Tibial artery (tissue), 4 donors: ENCODE results near the gene PLD5.

Source experiments
- DNase-seq, 2 donors: peaks; one replicate each; pipeline ENCODE4 v3.0.0-alpha.2; 2019
- H3K27ac ChIP-seq, 2 donors: fragments of 200-600 bp; sonication (generic) in 1 of 2; 1 replicate in 1 of 2; 2 replicates in 1 of 2; pipeline ENCODE4 v1.5.1; 2018 to 2019; ENCODE audit warnings: mild to moderate bottlenecking in 1 of 2
- H3K27me3 ChIP-seq, 2 donors: fragments of 200-600 bp; sonication (generic) in 1 of 2; one replicate each; pipeline versions ENCODE4 v1.5.1 to v1.6.0; 2016 to 2019
- H3K36me3 ChIP-seq, 3 donors: fragments of 200-600 bp; sonication (generic) in 2 of 3; one replicate each; pipeline ENCODE4 v1.5.1; 2016 to 2019; ENCODE audit warnings: mild to moderate bottlenecking in 2 of 3
- H3K4me1 ChIP-seq, 4 donors: fragments of 200-600 bp; sonication (generic) in 2 of 4; 1 replicate in 3 of 4; 2 replicates in 1 of 4; pipeline ENCODE4 v1.5.1; 2016 to 2019
- H3K4me3 ChIP-seq, 2 donors: fragments of 200-600 bp; sonication (generic) in 1 of 2; 1 replicate in 1 of 2; 2 replicates in 1 of 2; pipeline ENCODE4 v1.5.1; 2018 to 2019; ENCODE audit warnings: mild to moderate bottlenecking in 2 of 2
- H3K9me3 ChIP-seq, 3 donors: fragments of 200-600 bp; sonication (generic) in 1 of 3; one replicate each; pipeline ENCODE4 v1.5.1; 2016 to 2019
- CTCF ChIP-seq, 2 experiments: fragments of 200-600 bp in 1 of 2; fragments of 450-650 bp in 1 of 2; IDR thresholded peaks; one replicate each; pipeline ENCODE4 v1.5.1; 2017 to 2019; ENCODE audit warnings: antibody characterized with exemption in 2 of 2, mild to moderate bottlenecking in 1 of 2, moderate library complexity in 1 of 2
- intact Hi-C: fragments of 100-400 bp; cut with DNase I; formaldehyde crosslinking; loops from one replicate; pipeline ENCODE4 v1.15.0; 2023; ENCODE audit warnings: low total_unique reads

Gene PLD5

GRCh38 chr1:242240691-242241090, 283.8 kb downstream of the PLD5 start:
- H3K4me1 ChIP-seq = no peaks in the 10 kb centered on the region
- H3K9me3 ChIP-seq = no peaks in the 10 kb centered on the region
- H3K27ac ChIP-seq = no peak overlapping the region
- H3K4me3 ChIP-seq = no peak overlapping the region
- DNase-seq = no peak
- intact Hi-C loops = no loop called here
- no peaks in the 10 kb centered on the region for H3K36me3 ChIP-seq
- H3K27me3 ChIP-seq = no peaks in the 10 kb centered on the region
- TF ChIP-seq CTCF (IDR thresholded peaks at IDR 0.05) = no peak

- H3K4me3 ChIP-seq = no peak overlapping the region
- no peaks in the 10 kb centered on the region for H3K4me1 ChIP-seq
- no peaks in the 10 kb centered on the region for H3K9me3 ChIP-seq
- H3K27me3 ChIP-seq = no peaks in the 10 kb centered on the region
- DNase-seq = no peak
- no peak overlapping the region for H3K27ac ChIP-seq
- no peak for TF ChIP-seq CTCF (IDR thresholded peaks at IDR 0.05)
- H3K36me3 ChIP-seq = no peaks in the 10 kb centered on the region
- intact Hi-C loops = no loop called here
These were observed 284.4 kb downstream of the PLD5 start for GRCh38 chr1:242240077-242240476.

- H3K27ac ChIP-seq = no peak overlapping the region
- TF ChIP-seq CTCF (IDR thresholded peaks at IDR 0.05) = no peak
- no peaks in the 10 kb centered on the region for H3K4me1 ChIP-seq
- intact Hi-C loops = no loop called here
- H3K9me3 ChIP-seq = no peaks in the 10 kb centered on the region
- DNase-seq = no peak
- no peak overlapping the region for H3K4me3 ChIP-seq
- no peaks in the 10 kb centered on the region for H3K36me3 ChIP-seq
- H3K27me3 ChIP-seq = no peaks in the 10 kb centered on the region
These were observed 285.1 kb downstream of the PLD5 start for GRCh38 chr1:242239398-242239797.

- TF ChIP-seq CTCF (IDR thresholded peaks at IDR 0.05) = no peak
- no peak for DNase-seq
- no peak overlapping the region for H3K27ac ChIP-seq
- intact Hi-C loops = no loop called here
- no peaks in the 10 kb centered on the region for H3K9me3 ChIP-seq
- no peak overlapping the region for H3K4me3 ChIP-seq
- no peaks in the 10 kb centered on the region for H3K4me1 ChIP-seq
- H3K36me3 ChIP-seq = no peaks in the 10 kb centered on the region
- H3K27me3 ChIP-seq = no peaks in the 10 kb centered on the region
These were observed 287.4 kb downstream of the PLD5 start for GRCh38 chr1:242237051-242237450.

GRCh38 chr1:242228991-242229390, 295.5 kb downstream of the PLD5 start:
- intact Hi-C loops = no loop called here
- Histone ChIP-seq H3K4me3 (no peak overlapping the region), H3K27me3 (no peaks in the 10 kb centered on the region), H3K36me3 (no peaks in the 10 kb centered on the region), H3K27ac (no peak overlapping the region), H3K4me1 (no peaks in the 10 kb centered on the region), H3K9me3 (no peaks in the 10 kb centered on the region)
- no peak for TF ChIP-seq CTCF (IDR thresholded peaks at IDR 0.05)
- DNase-seq = no peak
